Nephron (organoid): ENCODE results near the gene SRSF9.
A peak's percentile ranks its signal among the peaks of the same experiment; 100 is the strongest.

Experiments used
- H3K27ac Mint-ChIP-seq, 3 experiments: 2 replicates each; pipeline ENCODE4 v1.8.0; 2020; ENCODE audit warnings: mixed read lengths in 3 of 3, mild to moderate bottlenecking in 2 of 3, moderate library complexity in 1 of 3
- H3K27me3 Mint-ChIP-seq: 2 replicates; pipeline ENCODE4 v1.8.0; 2021; ENCODE audit warnings: low read depth, mild to moderate bottlenecking, moderate library complexity, mixed read lengths
- H3K36me3 Mint-ChIP-seq: 2 replicates; pipeline ENCODE4 v1.8.0; 2020; ENCODE audit warnings: low read depth, mixed read lengths
- H3K4me1 Mint-ChIP-seq: 2 replicates; pipeline ENCODE4 v1.8.0; 2020; ENCODE audit warnings: mixed read lengths
- H3K4me3 Mint-ChIP-seq, 3 experiments: 2 replicates each; pipeline ENCODE4 v1.8.0; 2020; ENCODE audit warnings: mild to moderate bottlenecking in 3 of 3, mixed read lengths in 3 of 3, moderate library complexity in 2 of 3
- H3K9me3 Mint-ChIP-seq: 2 replicates; pipeline ENCODE4 v1.8.0; 2020; ENCODE audit warnings: mixed read lengths
- CTCF ChIP-seq, 3 experiments: fragments of 200-600 bp; sonication (generic); IDR thresholded peaks; one replicate each; pipeline ENCODE4 v1.5.0; 2021; ENCODE audit warnings: antibody characterized with exemption in 3 of 3; ENCODE audit not compliant: unreplicated experiment in 3 of 3

Gene SRSF9

GRCh38 chr12:120475643-120476042 is 6.1 kb upstream of the SRSF9 start:
- H3K4me1 Mint-ChIP-seq: peaks cover 36% of the 10 kb centered on the region
- no peak for TF ChIP-seq CTCF (IDR thresholded peaks at IDR 0.05; ENCODE audit: unreplicated experiment in 3 of 3)
- peak overlapping the region in 2 of 3 experiments; percentile 44 to 46 for H3K27ac Mint-ChIP-seq
- H3K36me3 Mint-ChIP-seq: no peaks in the 10 kb centered on the region
- H3K27me3 Mint-ChIP-seq: no peaks in the 10 kb centered on the region
- no peak overlapping the region for H3K4me3 Mint-ChIP-seq
- no peaks in the 10 kb centered on the region for H3K9me3 Mint-ChIP-seq

GRCh38 chr12:120474616-120474960 is 5.0 kb upstream of the SRSF9 start:
- Mint-ChIP-seq H3K27ac (peak overlapping the region; percentile 22 to 65 (median 54)), H3K9me3 (no peaks in the 10 kb centered on the region), H3K4me1 (peaks cover 44% of the 10 kb centered on the region), H3K27me3 (no peaks in the 10 kb centered on the region), H3K4me3 (peak overlapping the region in 2 of 3 experiments; percentile 8 to 15), H3K36me3 (no peaks in the 10 kb centered on the region)
- TF ChIP-seq CTCF (IDR thresholded peaks at IDR 0.05; ENCODE audit: unreplicated experiment in 3 of 3): no peak

- TF ChIP-seq CTCF (IDR thresholded peaks at IDR 0.05; ENCODE audit: unreplicated experiment in 3 of 3): no peak
- H3K4me1 Mint-ChIP-seq: peaks cover 44% of the 10 kb centered on the region
These were observed 4.5 kb upstream of the SRSF9 start for GRCh38 chr12:120473807-120474615.

GRCh38 chr12:120472521-120472920 is 3.0 kb upstream of the SRSF9 start:
- no peak for TF ChIP-seq CTCF (IDR thresholded peaks at IDR 0.05; ENCODE audit: unreplicated experiment in 3 of 3)
- Mint-ChIP-seq H3K27ac (peak overlapping the region in 2 of 3 experiments; percentile 30 to 60), H3K4me3 (peak overlapping the region in 2 of 3 experiments; percentile 21 to 27), H3K27me3 (no peaks in the 10 kb centered on the region), H3K4me1 (peaks cover 54% of the 10 kb centered on the region), H3K9me3 (no peaks in the 10 kb centered on the region), H3K36me3 (peaks cover 5% of the 10 kb centered on the region)

More at GRCh38 chr12:120473807-120474615, 4.5 kb upstream of the SRSF9 start:
- Mint-ChIP-seq H3K9me3 (no peaks in the 10 kb centered on the region), H3K27ac (peak overlapping the region; percentile 22 to 66 (median 54)), H3K27me3 (no peaks in the 10 kb centered on the region), H3K36me3 (no peaks in the 10 kb centered on the region), H3K4me3 (peak overlapping the region in 1 of 3 experiments; percentile 15)

- Mint-ChIP-seq H3K4me1 (peaks cover 61% of the 10 kb centered on the region), H3K27me3 (no peaks in the 10 kb centered on the region), H3K36me3 (peaks cover 23% of the 10 kb centered on the region), H3K9me3 (no peaks in the 10 kb centered on the region), H3K27ac (peak overlapping the region; percentile 71 to 91 (median 86)), H3K4me3 (peak overlapping the region; percentile 91 to 96 (median 93))
- no peak for TF ChIP-seq CTCF (IDR thresholded peaks at IDR 0.05; ENCODE audit: unreplicated experiment in 3 of 3)
These were observed 719 bp upstream of the SRSF9 start for GRCh38 chr12:120470150-120470784.
